SU-DHL-6 (cell line): Measurements from ENCODE around the gene LLCFC1.

ENCODE experiments used
- H2AFZ ChIP-seq: fragments of 200-600 bp; sonication (generic); 2 replicates; pipeline ENCODE4 v1.6.1; 2014; ENCODE audit warnings: low read depth, mild to moderate bottlenecking, moderate library complexity, mixed read lengths, antibody characterized with exemption, low read length; ENCODE audit not compliant: severe bottlenecking
- H3F3A ChIP-seq: fragments of 200-600 bp; shearing (Covaris generic); 2 replicates; pipeline ENCODE4 v1.6.0; 2016; ENCODE audit warnings: antibody characterized with exemption, mild to moderate bottlenecking; ENCODE audit not compliant: insufficient read depth
- H3K27ac ChIP-seq: fragments of 200-600 bp; sonication (generic); 2 replicates; pipeline ENCODE4 v1.5.1; 2016; ENCODE audit warnings: low read depth, mild to moderate bottlenecking, low read length, moderate library complexity, mixed read lengths
- H3K27me3 ChIP-seq: fragments of 200-600 bp; sonication (generic), shearing (Covaris generic); 2 replicates; pipeline ENCODE4 v1.6.0; 2014; ENCODE audit warnings: mild to moderate bottlenecking, low read length
- H3K36me3 ChIP-seq: fragments of 200-600 bp; sonication (generic); 2 replicates; pipeline ENCODE4 v1.6.1; 2014; ENCODE audit warnings: mild to moderate bottlenecking, low read length, mixed read lengths
- H3K4me2 ChIP-seq: fragments of 300-600, 200-600 bp; shearing (Covaris generic), sonication (generic); 2 replicates; pipeline ENCODE4 v1.6.0; 2014; ENCODE audit warnings: low read length, low read depth, mild to moderate bottlenecking; ENCODE audit not compliant: poor library complexity, severe bottlenecking
- H3K4me3 ChIP-seq: fragments of 200-600 bp; sonication (generic); 2 replicates; pipeline ENCODE4 v1.5.1; 2014; ENCODE audit warnings: antibody characterized with exemption, low read length, mild to moderate bottlenecking, mixed read lengths; ENCODE audit not compliant: insufficient read depth, poor library complexity, severe bottlenecking
- H3K79me2 ChIP-seq: fragments of 200-600 bp; sonication (generic); 2 replicates; pipeline ENCODE4 v1.6.1; 2014; ENCODE audit warnings: mild to moderate bottlenecking, low read length, moderate library complexity; ENCODE audit not compliant: insufficient read depth
- H3K9ac ChIP-seq: fragments of 200-600 bp; sonication (generic); 2 replicates; pipeline ENCODE4 v1.7.0; 2014; ENCODE audit warnings: mild to moderate bottlenecking, low read length
- H3K9me2 ChIP-seq: fragments of 200-600 bp; sonication (generic); replicated peaks from 2 replicates; pipeline ENCODE4 v1.6.1; 2014; ENCODE audit warnings: low read length; ENCODE audit not compliant: insufficient read depth
- H3K9me3 ChIP-seq: fragments of 200-600 bp; sonication (generic); 2 replicates; pipeline ENCODE4 v1.6.1; 2014; ENCODE audit warnings: low read length, mixed read lengths; ENCODE audit not compliant: insufficient read depth
- H4K20me1 ChIP-seq: fragments of 200-600 bp; sonication (generic); 2 replicates; pipeline ENCODE4 v1.6.1; 2014; ENCODE audit warnings: low read depth, mild to moderate bottlenecking, antibody characterized with exemption, low read length, moderate library complexity, mixed read lengths
- EZH2phosphoT487 ChIP-seq: fragments of 200-600 bp; sonication (generic), shearing (Covaris generic); conservative IDR thresholded peaks from 2 replicates; pipeline ENCODE4 v1.6.1; 2018; ENCODE audit warnings: mild to moderate bottlenecking, antibody characterized with exemption, low read length, moderate library complexity, mixed read lengths
- TF ChIP-seq, protein P1 (sequence below): fragments of 200-600 bp; sonication (generic); IDR thresholded peaks from one replicate; pipeline ENCODE4 v1.5.1; 2017; ENCODE audit warnings: antibody characterized with exemption, mild to moderate bottlenecking, low read length, moderate library complexity; ENCODE audit not compliant: insufficient read depth, poor library complexity, severe bottlenecking

LLCFC1 gene

GRCh38 chr7:142891490-142892082 is 47.7 kb upstream of the LLCFC1 start:
- H4K20me1 ChIP-seq: no peaks in the 10 kb centered on the region
- H3K4me2 ChIP-seq: no peak overlapping the region
- H3K36me3 ChIP-seq: no peaks in the 10 kb centered on the region
- H3K4me3 ChIP-seq: no peak overlapping the region
- no peaks in the 10 kb centered on the region for H3K9me2 ChIP-seq
- no peak overlapping the region for H3K9ac ChIP-seq
- no peaks in the 10 kb centered on the region for H3F3A ChIP-seq
- no peaks in the 10 kb centered on the region for H3K9me3 ChIP-seq
- TF ChIP-seq EZH2phosphoT487: no peak
- TF ChIP-seq, protein P1, sequence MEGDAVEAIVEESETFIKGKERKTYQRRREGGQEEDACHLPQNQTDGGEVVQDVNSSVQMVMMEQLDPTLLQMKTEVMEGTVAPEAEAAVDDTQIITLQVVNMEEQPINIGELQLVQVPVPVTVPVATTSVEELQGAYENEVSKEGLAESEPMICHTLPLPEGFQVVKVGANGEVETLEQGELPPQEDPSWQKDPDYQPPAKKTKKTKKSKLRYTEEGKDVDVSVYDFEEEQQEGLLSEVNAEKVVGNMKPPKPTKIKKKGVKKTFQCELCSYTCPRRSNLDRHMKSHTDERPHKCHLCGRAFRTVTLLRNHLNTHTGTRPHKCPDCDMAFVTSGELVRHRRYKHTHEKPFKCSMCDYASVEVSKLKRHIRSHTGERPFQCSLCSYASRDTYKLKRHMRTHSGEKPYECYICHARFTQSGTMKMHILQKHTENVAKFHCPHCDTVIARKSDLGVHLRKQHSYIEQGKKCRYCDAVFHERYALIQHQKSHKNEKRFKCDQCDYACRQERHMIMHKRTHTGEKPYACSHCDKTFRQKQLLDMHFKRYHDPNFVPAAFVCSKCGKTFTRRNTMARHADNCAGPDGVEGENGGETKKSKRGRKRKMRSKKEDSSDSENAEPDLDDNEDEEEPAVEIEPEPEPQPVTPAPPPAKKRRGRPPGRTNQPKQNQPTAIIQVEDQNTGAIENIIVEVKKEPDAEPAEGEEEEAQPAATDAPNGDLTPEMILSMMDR: no peak
- H3K79me2 ChIP-seq: no peaks in the 10 kb centered on the region
- no peaks in the 10 kb centered on the region for H3K27me3 ChIP-seq
- H3K27ac ChIP-seq: no peak overlapping the region
- H2AFZ ChIP-seq: no peak overlapping the region

GRCh38 chr7:142892951-142893350 is 46.3 kb upstream of the LLCFC1 start:
- Histone ChIP-seq H3K4me3 (no peak overlapping the region), H3K27ac (no peak overlapping the region), H3K9me2 (no peaks in the 10 kb centered on the region), H2AFZ (no peak overlapping the region), H3K4me2 (no peak overlapping the region), H3K79me2 (no peaks in the 10 kb centered on the region), H3K9me3 (no peaks in the 10 kb centered on the region), H3F3A (no peaks in the 10 kb centered on the region), H3K36me3 (no peaks in the 10 kb centered on the region), H3K9ac (no peak overlapping the region), H4K20me1 (no peaks in the 10 kb centered on the region), H3K27me3 (no peaks in the 10 kb centered on the region)
- no peak for TF ChIP-seq EZH2phosphoT487
- TF ChIP-seq, protein P1: no peak

DNA sequence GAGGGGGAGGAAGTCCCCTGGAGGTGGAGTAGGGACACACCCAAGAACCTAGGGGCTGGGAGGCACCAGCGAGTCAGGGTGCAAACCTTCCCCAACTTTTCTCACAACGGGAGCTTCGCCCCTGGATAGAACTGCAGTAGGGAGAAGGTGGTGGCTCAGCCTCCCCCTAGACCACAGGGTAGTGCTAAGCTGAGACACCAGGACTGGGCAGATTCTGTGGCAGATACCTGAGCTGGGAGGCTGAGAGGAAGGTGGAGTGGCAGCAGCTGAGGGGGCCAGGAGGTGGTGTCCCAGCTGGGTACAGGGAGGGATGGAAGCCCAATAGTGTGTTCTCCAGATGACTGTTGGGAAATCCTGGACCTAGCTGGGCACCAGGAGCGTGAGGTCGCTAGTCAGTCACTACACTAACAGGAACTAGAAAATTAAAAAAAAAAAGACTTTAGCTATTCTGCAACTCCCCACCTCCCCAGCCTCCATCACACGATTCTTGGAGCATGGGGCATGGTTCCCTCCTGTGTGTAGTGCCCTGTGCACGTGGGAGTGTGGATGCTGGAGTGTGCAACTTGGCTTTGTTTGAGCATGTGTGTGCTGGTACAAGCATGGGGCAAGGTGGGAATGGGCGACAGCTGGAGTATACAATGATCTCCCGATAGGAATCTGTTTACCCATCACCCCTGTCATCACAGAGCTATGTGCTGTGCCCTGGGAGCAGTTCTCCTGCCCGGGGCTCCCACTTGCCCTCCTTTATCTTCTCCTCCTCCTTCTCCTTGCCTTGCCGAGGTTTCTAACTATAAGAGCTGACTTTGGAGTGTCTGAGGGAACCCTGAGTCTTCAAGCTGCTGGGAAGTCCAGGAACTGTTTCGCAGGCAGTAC is 44.9 kb upstream of the LLCFC1 start:
- H3K9me2 ChIP-seq: no peaks in the 10 kb centered on the region
- H4K20me1 ChIP-seq: no peaks in the 10 kb centered on the region
- no peaks in the 10 kb centered on the region for H3K9me3 ChIP-seq
- TF ChIP-seq, protein P1: no peak
- no peak for TF ChIP-seq EZH2phosphoT487
- no peak overlapping the region for H3K4me3 ChIP-seq
- H2AFZ ChIP-seq: no peak overlapping the region
- H3K27ac ChIP-seq: no peak overlapping the region
- H3K36me3 ChIP-seq: no peaks in the 10 kb centered on the region
- no peaks in the 10 kb centered on the region for H3K79me2 ChIP-seq
- no peak overlapping the region for H3K4me2 ChIP-seq
- no peaks in the 10 kb centered on the region for H3F3A ChIP-seq
- no peak overlapping the region for H3K9ac ChIP-seq
- H3K27me3 ChIP-seq: no peaks in the 10 kb centered on the region
